Right lobe of liver (tissue), 4 donors: Measurements from ENCODE around the gene PRXL2A.
"Not testable (repeated sequence)": the region's sequence is repeated elsewhere in the genome, so short reads cannot be mapped to it uniquely, and the experiment has no call there.

Experiments used
- CTCF ChIP-seq, 4 donors: fragments of 200-600 bp in 3 of 4; fragments of 450-650 bp in 1 of 4; IDR thresholded peaks; one replicate each; pipeline versions ENCODE4 v1.5.1 to v1.8.0; 2016 to 2022; ENCODE audit warnings: antibody characterized with exemption in 4 of 4, mild to moderate bottlenecking in 2 of 4
- POLR2A ChIP-seq: fragments of 450-650 bp; IDR thresholded peaks from one replicate; pipeline ENCODE4 v1.6.1; 2017; ENCODE audit warnings: antibody characterized with exemption, mild to moderate bottlenecking
- donor health status: DM: no; HTN: no; CAD: no.
- donor health status: DM: no; HTN: no; CAD: no.
- donor health status: DM: no; HTN: yes; CAD: no.

GRCh38 chr10:80358925-80359324, 49.4 kb upstream of the PRXL2A start:
- not testable (repeated sequence) for TF ChIP-seq POLR2A; CTCF (IDR thresholded peaks at IDR 0.05)
